Endothelial cell of umbilical vein (primary cell): ENCODE data around the gene BMP10. TPM values are rescaled to one million over a fixed set of nuclear protein-coding genes. Genes with fewer than 3 reads are reported as not detected.

Source experiments
- BruUV-seq: library from RNA; stranded (reverse); fragments of 400-500 nt; replicated peaks from 2 replicates; lab custom pipeline; 2021; lab: Mats Ljungman, UMichigan
- CTCF ChIA-PET: fragments of 300-600, 350-600 bp; sonication (Branson Sonifier 250); formaldehyde crosslinking; loops from one replicate; lab custom pipeline; 2021; ENCODE audit warnings: antibody characterized with exemption, inconsistent platforms; lab: Charles Lee
- POLR2A ChIA-PET: fragments of 300-600, 350-600 bp; sonication (Branson Sonifier 250); formaldehyde crosslinking; loops from one replicate; lab custom pipeline; 2021; ENCODE audit warnings: antibody characterized with exemption, inconsistent platforms; lab: Charles Lee
- DNase-seq: peaks from one replicate; pipeline ENCODE4 v3.0.0-alpha.2; 2011; ENCODE audit warnings: low read depth, low spot score
- FAIRE-seq: peaks from 2 replicates; lab custom pipeline; 2011; peaks lifted over from hg19 to GRCh38; lab: Jason Lieb, UNC
- H2AFZ ChIP-seq: 2 replicates; pipeline ENCODE4 v1.6.0; 2012; ENCODE audit warnings: low read depth, low read length, control low read depth, inconsistent platforms
- H3K27ac ChIP-seq: 2 replicates; pipeline ENCODE4 v1.5.1; 2011; ENCODE audit warnings: low read depth, mild to moderate bottlenecking, control low read depth, low read length, moderate library complexity; ENCODE audit not compliant: insufficient read depth
- H3K27me3 ChIP-seq, 2 experiments: 2 replicates each; pipeline versions ENCODE4 v1.6.0 to v1.6.1; 2011; ENCODE audit warnings: low read length in 2 of 2, mixed read lengths in 1 of 2; ENCODE audit not compliant: control insufficient read depth in 2 of 2, insufficient read depth in 2 of 2
- H3K36me3 ChIP-seq, 2 experiments: 2 replicates in 1 of 2; 3 replicates in 1 of 2; pipeline ENCODE4 v1.5.1; 2011; ENCODE audit warnings: low read length in 2 of 2, mild to moderate bottlenecking in 1 of 2, moderate library complexity in 1 of 2; ENCODE audit not compliant: control insufficient read depth in 2 of 2, insufficient read depth in 2 of 2; ENCODE audit errors: extremely low read depth in 1 of 2
- H3K4me1 ChIP-seq: 3 replicates; pipeline ENCODE4 v1.5.1; 2011; ENCODE audit warnings: mild to moderate bottlenecking, low read length; ENCODE audit not compliant: control insufficient read depth, insufficient read depth; ENCODE audit errors: extremely low read depth
- H3K4me2 ChIP-seq: 2 replicates; pipeline ENCODE4 v1.6.1; 2011; ENCODE audit warnings: low read length, control low read depth, mixed read lengths; ENCODE audit not compliant: insufficient read depth
- H3K4me3 ChIP-seq, 3 experiments: fragments of 200-600 bp in 1 of 3; sonication (generic), shearing (Covaris generic) in 1 of 3; replicated peaks in 1 of 3; 2 replicates each; pipeline ENCODE4 v1.5.1; 2011 to 2016; ENCODE audit warnings: control low read depth in 3 of 3, low read length in 3 of 3, mild to moderate bottlenecking in 2 of 3, inconsistent platforms in 1 of 3, low read depth in 1 of 3, moderate library complexity in 1 of 3; ENCODE audit not compliant: insufficient read depth in 1 of 3
- H3K79me2 ChIP-seq: 2 replicates; pipeline ENCODE4 v1.6.0; 2012; ENCODE audit warnings: low read length, inconsistent platforms; ENCODE audit not compliant: control insufficient read depth, insufficient read depth
- H3K9ac ChIP-seq: replicated peaks from 2 replicates; pipeline ENCODE3; 2011; ENCODE audit warnings: low read length, control low read depth; ENCODE audit not compliant: insufficient read depth; ENCODE audit errors: extremely low read depth
- H3K9me1 ChIP-seq: replicated peaks from 3 replicates; pipeline ENCODE4 v1.6.0; 2011; ENCODE audit warnings: mild to moderate bottlenecking, low read length; ENCODE audit not compliant: control insufficient read depth, insufficient read depth; ENCODE audit errors: extremely low read depth
- H3K9me3 ChIP-seq: replicated peaks from 2 replicates; pipeline ENCODE4 v1.5.1; 2012; ENCODE audit warnings: low read length, inconsistent platforms; ENCODE audit not compliant: control insufficient read depth, insufficient read depth
- H4K20me1 ChIP-seq: replicated peaks from 2 replicates; pipeline ENCODE3; 2011; ENCODE audit warnings: mild to moderate bottlenecking, low read length; ENCODE audit not compliant: control insufficient read depth, insufficient read depth; ENCODE audit errors: extremely low read depth
- EZH2 ChIP-seq: IDR thresholded peaks from 2 replicates; pipeline ENCODE4 v1.6.1; 2012; ENCODE audit warnings: borderline replicate concordance, low read depth, mild to moderate bottlenecking, moderate library complexity, low read length, inconsistent platforms; ENCODE audit not compliant: severe bottlenecking
- FOS ChIP-seq: IDR thresholded peaks from 2 replicates; pipeline ENCODE4 v1.6.1; 2011; ENCODE audit warnings: mild to moderate bottlenecking, low read length, moderate library complexity, borderline replicate concordance; ENCODE audit not compliant: insufficient read depth
- GATA2 ChIP-seq: IDR thresholded peaks from 2 replicates; pipeline ENCODE4 v1.7.0; 2011; ENCODE audit warnings: low read depth, mild to moderate bottlenecking, moderate library complexity, mixed read lengths, low read length; ENCODE audit not compliant: insufficient read length, insufficient read depth
- JUN ChIP-seq: IDR thresholded peaks from 2 replicates; pipeline ENCODE4 v1.6.1; 2011; ENCODE audit warnings: borderline replicate concordance, low read depth; ENCODE audit not compliant: insufficient read length, insufficient read depth
- MYC ChIP-seq: IDR thresholded peaks from one replicate; pipeline ENCODE4 v1.6.1; 2011; ENCODE audit warnings: mild to moderate bottlenecking, low read depth, low read length
- POLR2A ChIP-seq: IDR thresholded peaks from 2 replicates; pipeline ENCODE4 v1.6.1; 2012; ENCODE audit warnings: low read depth, mild to moderate bottlenecking, control low read depth, low read length
- POLR2AphosphoS5 ChIP-seq: IDR thresholded peaks from 2 replicates; pipeline ENCODE4 v1.6.1; 2012; ENCODE audit warnings: low read depth, mild to moderate bottlenecking, control low read depth, low read length, moderate library complexity; ENCODE audit not compliant: insufficient read depth
- dilution Hi-C: fragments of 300-500 bp; cut with MboI; formaldehyde crosslinking; loops from one replicate; pipeline ENCODE4 v1.15.0; 2019; ENCODE audit warnings: low sequenced_read_pairs; ENCODE audit not compliant: extremely low pct_ligation_motif_present
- intact Hi-C: fragments of 100-400 bp; cut with micrococcal nuclease; formaldehyde crosslinking; loops from one replicate; pipeline ENCODE4 v1.10.0; 2022
- polyA plus RNA-seq, 4 experiments: library from polyadenylated mRNA; depleted of rRNA in 3 of 4; stranded (reverse) in 3 of 4; unstranded in 1 of 4; fragments of >200 nt; gene quantifications; 2 replicates each; pipeline versions ENCODE4 v1.2.1 to v1.2.3, GENCODE V29; 2011 to 2012; ENCODE audit warnings: missing spikeins in 1 of 4
- total RNA-seq: library from RNA; stranded (reverse); gene quantifications from 2 replicates; pipeline ENCODE4 v1.2.3, GENCODE V29; 2021
- TF ChIP-seq, protein P1 (sequence below): IDR thresholded peaks from 2 replicates; pipeline ENCODE4 v1.6.1; 2011; ENCODE audit not compliant: insufficient read depth, insufficient read length
- TF ChIP-seq, protein P2 (sequence below), 2 donors: IDR thresholded peaks; 1 replicate in 1 of 2; 2 replicates in 1 of 2; pipeline ENCODE4 v1.5.1; 2011; ENCODE audit warnings: low read length in 2 of 2, mild to moderate bottlenecking in 2 of 2, moderate library complexity in 2 of 2, control low read depth in 1 of 2, inconsistent platforms in 1 of 2, low read depth in 1 of 2; ENCODE audit not compliant: insufficient read depth in 1 of 2; ENCODE audit errors: extremely low read depth in 1 of 2

Gene BMP10
- total and polyA plus RNA-seq, 2 donors (not counting 3 experiments of a cell fraction or from before 2014, with no cell fraction given), result not detected

DNA sequence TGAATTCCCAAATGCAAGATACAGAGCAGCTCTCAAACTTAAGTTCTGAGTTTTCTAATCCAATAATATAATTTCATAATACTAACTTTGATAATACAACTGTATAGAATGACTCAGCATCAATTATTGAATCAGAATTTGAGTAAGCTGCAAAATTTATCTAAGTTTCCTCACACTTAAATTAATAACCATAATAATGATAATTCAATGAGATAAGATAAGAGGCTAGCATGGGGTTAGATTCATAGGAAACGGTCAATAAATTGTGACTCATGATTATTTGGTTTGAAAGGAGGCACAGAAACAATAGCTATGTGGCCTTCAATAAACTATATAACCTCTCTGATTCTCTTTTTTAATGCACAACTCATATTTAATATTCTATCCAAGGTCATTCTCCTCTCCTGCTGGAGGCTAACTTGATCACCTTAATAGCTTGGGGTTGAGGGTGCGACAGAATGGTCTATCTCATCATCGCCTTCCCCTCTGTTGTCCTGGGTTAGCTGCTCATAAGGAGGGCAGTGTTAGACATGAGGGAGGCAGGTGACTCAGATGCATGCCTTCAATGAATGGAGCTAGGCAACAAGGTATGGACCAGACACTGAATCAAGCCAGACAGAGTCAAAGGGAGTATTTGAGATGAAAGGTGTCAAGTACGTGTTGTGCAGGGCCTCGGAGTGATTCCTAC is 36.2 kb upstream of the BMP10 start:
- ChIA-PET POLR2A (interaction anchor here (1.0 to 2.2 kb wide), 3 partner anchors 11 to 29 kb away, joined by 3 to 6 read pairs (median 3); no protein-coding TSS in a partner anchor), CTCF (interaction anchor here (0.9 to 6.5 kb wide), 23 partner anchors 11 to 444 kb away, joined by 3 to 146 read pairs (median 6); no protein-coding TSS in a partner anchor)
- no peaks in the 10 kb centered on the region for H3K36me3 ChIP-seq
- TF ChIP-seq, protein P1, sequence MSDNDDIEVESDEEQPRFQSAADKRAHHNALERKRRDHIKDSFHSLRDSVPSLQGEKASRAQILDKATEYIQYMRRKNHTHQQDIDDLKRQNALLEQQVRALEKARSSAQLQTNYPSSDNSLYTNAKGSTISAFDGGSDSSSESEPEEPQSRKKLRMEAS, result no peak
- TF ChIP-seq JUN (peak; percentile 41), POLR2AphosphoS5 (no peak), POLR2A (peak; percentile 23), MYC (no peak), FOS (peak; percentile 63), GATA2 (peak; percentile 91), EZH2 (no peak)
- TF ChIP-seq, protein P2, sequence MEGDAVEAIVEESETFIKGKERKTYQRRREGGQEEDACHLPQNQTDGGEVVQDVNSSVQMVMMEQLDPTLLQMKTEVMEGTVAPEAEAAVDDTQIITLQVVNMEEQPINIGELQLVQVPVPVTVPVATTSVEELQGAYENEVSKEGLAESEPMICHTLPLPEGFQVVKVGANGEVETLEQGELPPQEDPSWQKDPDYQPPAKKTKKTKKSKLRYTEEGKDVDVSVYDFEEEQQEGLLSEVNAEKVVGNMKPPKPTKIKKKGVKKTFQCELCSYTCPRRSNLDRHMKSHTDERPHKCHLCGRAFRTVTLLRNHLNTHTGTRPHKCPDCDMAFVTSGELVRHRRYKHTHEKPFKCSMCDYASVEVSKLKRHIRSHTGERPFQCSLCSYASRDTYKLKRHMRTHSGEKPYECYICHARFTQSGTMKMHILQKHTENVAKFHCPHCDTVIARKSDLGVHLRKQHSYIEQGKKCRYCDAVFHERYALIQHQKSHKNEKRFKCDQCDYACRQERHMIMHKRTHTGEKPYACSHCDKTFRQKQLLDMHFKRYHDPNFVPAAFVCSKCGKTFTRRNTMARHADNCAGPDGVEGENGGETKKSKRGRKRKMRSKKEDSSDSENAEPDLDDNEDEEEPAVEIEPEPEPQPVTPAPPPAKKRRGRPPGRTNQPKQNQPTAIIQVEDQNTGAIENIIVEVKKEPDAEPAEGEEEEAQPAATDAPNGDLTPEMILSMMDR (IDR thresholded peaks at IDR 0.05; ENCODE audit: extremely low read depth in 1 of 2, insufficient read depth in 1 of 2, low read depth in 1 of 2, low read length in 2 of 2), result no peak
- peak overlapping the region; percentile 50 for H3K4me2 ChIP-seq
- intact Hi-C loops (loop anchor here (5.0 kb wide), 1 partner anchor 440 kb away; the partner anchor contains the start of genes APLF and FBXO48), dilution Hi-C loops (no loop called here)
- no peak overlapping the region for H2AFZ ChIP-seq
- no TSS peak for BruUV-seq
- no peaks in the 10 kb centered on the region for H3K9me3 ChIP-seq
- H3K27me3 ChIP-seq, result peaks cover 4 to 7% of the 10 kb centered on the region in 2 experiments
- peaks cover 32% of the 10 kb centered on the region for H3K4me1 ChIP-seq
- no peak overlapping the region for H3K9ac ChIP-seq
- H4K20me1 ChIP-seq, result no peaks in the 10 kb centered on the region
- peak overlapping the region; percentile 43 for H3K27ac ChIP-seq
- DNase-seq, result peak; percentile 38
- H3K79me2 ChIP-seq, result no peaks in the 10 kb centered on the region
- no peak overlapping the region for H3K4me3 ChIP-seq
- no peak for FAIRE-seq
- H3K9me1 ChIP-seq, result no peaks in the 10 kb centered on the region
